ENCODE data around the gene COL18A1.
A peak's percentile ranks its signal among the peaks of the same experiment; 100 is the strongest.

The COL18A1 gene

GRCh38 chr21:45544449-45545235, 139.7 kb downstream of the COL18A1 start:
- H3K9ac ChIP-seq (ENCODE audit: low read depth, low read length), result no peak overlapping the region
- H3K4me1 ChIP-seq (ENCODE audit: insufficient read depth, low read length), result no peaks in the 10 kb centered on the region; the same call in 1 of the 2 replicates
- no peaks in the 10 kb centered on the region; the same call in 1 of the 2 replicates for H3K9me3 ChIP-seq (ENCODE audit: control insufficient read depth, insufficient read depth, low read length)
- H3K36me3 ChIP-seq (ENCODE audit: insufficient read depth, low read length), result no peaks in the 10 kb centered on the region

- no peak overlapping the region for H3K9ac ChIP-seq (ENCODE audit: low read depth, low read length)
- no peaks in the 10 kb centered on the region; the same call in 1 of the 2 replicates for H3K9me3 ChIP-seq (ENCODE audit: control insufficient read depth, insufficient read depth, low read length)
- H3K36me3 ChIP-seq (ENCODE audit: insufficient read depth, low read length), result no peaks in the 10 kb centered on the region
- peaks cover 3% of the 10 kb centered on the region; the same call in 1 of the 2 replicates for H3K4me1 ChIP-seq (ENCODE audit: insufficient read depth, low read length)
Measured at GRCh38 chr21:45545236-45545570, 140.2 kb downstream of the COL18A1 start.

GRCh38 chr21:45545691-45546531, 140.9 kb downstream of the COL18A1 start:
- H3K4me1 ChIP-seq (ENCODE audit: insufficient read depth, low read length), result peaks cover 9% of the 10 kb centered on the region; the same call in 1 of the 2 replicates
- H3K9ac ChIP-seq (ENCODE audit: low read depth, low read length), result no peak overlapping the region
- H3K36me3 ChIP-seq (ENCODE audit: insufficient read depth, low read length), result no peaks in the 10 kb centered on the region
- H3K9me3 ChIP-seq (ENCODE audit: control insufficient read depth, insufficient read depth, low read length), result no peaks in the 10 kb centered on the region; the same call in 1 of the 2 replicates

GRCh38 chr21:45546636-45547544, 141.9 kb downstream of the COL18A1 start:
- Histone ChIP-seq H3K36me3 (ENCODE audit: insufficient read depth, low read length) (no peaks in the 10 kb centered on the region), H3K9me3 (ENCODE audit: control insufficient read depth, insufficient read depth, low read length) (no peaks in the 10 kb centered on the region; the same call in 1 of the 2 replicates), H3K9ac (ENCODE audit: low read depth, low read length) (no peak overlapping the region), H3K4me1 (ENCODE audit: insufficient read depth, low read length) (peaks cover 19% of the 10 kb centered on the region; the same call in 1 of the 2 replicates)

- Histone ChIP-seq H3K4me1 (ENCODE audit: insufficient read depth, low read length) (peaks cover 21% of the 10 kb centered on the region; the same call in 1 of the 2 replicates), H3K9ac (ENCODE audit: low read depth, low read length) (no peak overlapping the region), H3K36me3 (ENCODE audit: insufficient read depth, low read length) (no peaks in the 10 kb centered on the region), H3K9me3 (ENCODE audit: control insufficient read depth, insufficient read depth, low read length) (no peaks in the 10 kb centered on the region; the same call in 1 of the 2 replicates)
Measured at GRCh38 chr21:45547545-45547900, 142.6 kb downstream of the COL18A1 start.

GRCh38 chr21:45548711-45549491, 143.9 kb downstream of the COL18A1 start:
- H3K9ac ChIP-seq (ENCODE audit: low read depth, low read length), result no peak overlapping the region
- peaks cover 21% of the 10 kb centered on the region; the same call in 1 of the 2 replicates for H3K4me1 ChIP-seq (ENCODE audit: insufficient read depth, low read length)
- H3K36me3 ChIP-seq (ENCODE audit: insufficient read depth, low read length), result no peaks in the 10 kb centered on the region
- no peaks in the 10 kb centered on the region; the same call in 1 of the 2 replicates for H3K9me3 ChIP-seq (ENCODE audit: control insufficient read depth, insufficient read depth, low read length)

GRCh38 chr21:45549626-45550463, 144.9 kb downstream of the COL18A1 start:
- Histone ChIP-seq H3K4me1 (ENCODE audit: insufficient read depth, low read length) (peaks cover 21% of the 10 kb centered on the region; the same call in 1 of the 2 replicates), H3K36me3 (ENCODE audit: insufficient read depth, low read length) (no peaks in the 10 kb centered on the region), H3K9ac (ENCODE audit: low read depth, low read length) (no peak overlapping the region), H3K9me3 (ENCODE audit: control insufficient read depth, insufficient read depth, low read length) (no peaks in the 10 kb centered on the region; the same call in 1 of the 2 replicates)

GRCh38 chr21:45550522-45551210, 145.7 kb downstream of the COL18A1 start:
- H3K4me1 ChIP-seq (ENCODE audit: insufficient read depth, low read length), result peaks cover 21% of the 10 kb centered on the region; the same call in 1 of the 2 replicates
- peak overlapping the region; percentile 20; the same call in 1 of the 2 replicates for H3K9ac ChIP-seq (ENCODE audit: low read depth, low read length)
- no peaks in the 10 kb centered on the region for H3K36me3 ChIP-seq (ENCODE audit: insufficient read depth, low read length)
- H3K9me3 ChIP-seq (ENCODE audit: control insufficient read depth, insufficient read depth, low read length), result no peaks in the 10 kb centered on the region; the same call in 1 of the 2 replicates

GRCh38 chr21:45551316-45551715, 146.4 kb downstream of the COL18A1 start:
- Histone ChIP-seq H3K9ac (ENCODE audit: low read depth, low read length) (peak overlapping the region; percentile 20; the same call in 1 of the 2 replicates), H3K36me3 (ENCODE audit: insufficient read depth, low read length) (no peaks in the 10 kb centered on the region), H3K9me3 (ENCODE audit: control insufficient read depth, insufficient read depth, low read length) (no peaks in the 10 kb centered on the region; the same call in 1 of the 2 replicates), H3K4me1 (ENCODE audit: insufficient read depth, low read length) (peaks cover 21% of the 10 kb centered on the region; the same call in 1 of the 2 replicates)

- Histone ChIP-seq H3K9ac (ENCODE audit: low read depth, low read length) (no peak overlapping the region), H3K4me1 (ENCODE audit: insufficient read depth, low read length) (peaks cover 21% of the 10 kb centered on the region; the same call in 1 of the 2 replicates), H3K36me3 (ENCODE audit: insufficient read depth, low read length) (no peaks in the 10 kb centered on the region), H3K9me3 (ENCODE audit: control insufficient read depth, insufficient read depth, low read length) (no peaks in the 10 kb centered on the region; the same call in 1 of the 2 replicates)
Measured at GRCh38 chr21:45551783-45552695, 147.1 kb downstream of the COL18A1 start.

GRCh38 chr21:45552696-45553391, 147.9 kb downstream of the COL18A1 start:
- no peak overlapping the region for H3K9ac ChIP-seq (ENCODE audit: low read depth, low read length)

More at GRCh38 chr21:45552696-45553391, 147.9 kb downstream of the COL18A1 start:
- Histone ChIP-seq H3K9me3 (ENCODE audit: control insufficient read depth, insufficient read depth, low read length) (no peaks in the 10 kb centered on the region; the same call in 1 of the 2 replicates), H3K4me1 (ENCODE audit: insufficient read depth, low read length) (peaks cover 21% of the 10 kb centered on the region; the same call in 1 of the 2 replicates), H3K36me3 (ENCODE audit: insufficient read depth, low read length) (no peaks in the 10 kb centered on the region)
